ENCODE measurements around the gene PADI1. TPM values are rescaled to one million over a fixed set of nuclear protein-coding genes. Genes with fewer than 3 reads are reported as not detected.

Gene PADI1
- total RNA-seq, 1 donor from 2014 or later = not detected

DNA sequence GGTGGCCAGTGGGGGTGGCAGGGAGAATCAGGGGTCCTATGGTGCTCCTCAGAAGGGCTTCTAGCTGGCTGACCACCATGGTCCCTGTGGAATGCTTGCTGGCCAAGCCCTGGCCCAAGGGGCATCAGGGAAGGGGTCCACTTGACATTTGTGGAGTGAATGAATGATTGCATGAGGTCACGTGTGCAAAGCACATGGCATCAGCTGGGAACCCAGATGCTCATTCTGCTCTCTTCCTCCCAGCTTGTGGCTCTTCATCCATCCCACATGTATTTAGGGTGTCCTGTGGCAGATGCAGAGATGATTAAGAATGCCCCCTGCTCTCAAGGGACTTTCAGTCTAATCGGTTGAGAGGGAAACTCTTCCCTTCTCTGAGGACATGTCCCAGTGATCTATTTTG is 76.0 kb downstream of the PADI1 start:
- TF ChIP-seq, protein P1, sequence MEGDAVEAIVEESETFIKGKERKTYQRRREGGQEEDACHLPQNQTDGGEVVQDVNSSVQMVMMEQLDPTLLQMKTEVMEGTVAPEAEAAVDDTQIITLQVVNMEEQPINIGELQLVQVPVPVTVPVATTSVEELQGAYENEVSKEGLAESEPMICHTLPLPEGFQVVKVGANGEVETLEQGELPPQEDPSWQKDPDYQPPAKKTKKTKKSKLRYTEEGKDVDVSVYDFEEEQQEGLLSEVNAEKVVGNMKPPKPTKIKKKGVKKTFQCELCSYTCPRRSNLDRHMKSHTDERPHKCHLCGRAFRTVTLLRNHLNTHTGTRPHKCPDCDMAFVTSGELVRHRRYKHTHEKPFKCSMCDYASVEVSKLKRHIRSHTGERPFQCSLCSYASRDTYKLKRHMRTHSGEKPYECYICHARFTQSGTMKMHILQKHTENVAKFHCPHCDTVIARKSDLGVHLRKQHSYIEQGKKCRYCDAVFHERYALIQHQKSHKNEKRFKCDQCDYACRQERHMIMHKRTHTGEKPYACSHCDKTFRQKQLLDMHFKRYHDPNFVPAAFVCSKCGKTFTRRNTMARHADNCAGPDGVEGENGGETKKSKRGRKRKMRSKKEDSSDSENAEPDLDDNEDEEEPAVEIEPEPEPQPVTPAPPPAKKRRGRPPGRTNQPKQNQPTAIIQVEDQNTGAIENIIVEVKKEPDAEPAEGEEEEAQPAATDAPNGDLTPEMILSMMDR (IDR thresholded peaks at IDR 0.05) = no peak
- Histone ChIP-seq H3K9me3 (no peaks in the 10 kb centered on the region), H3K36me3 (no peaks in the 10 kb centered on the region), H3K4me3 (no peak overlapping the region), H3K4me1 (no peaks in the 10 kb centered on the region), H3K27ac (no peak overlapping the region), H3K27me3 (no peaks in the 10 kb centered on the region)
- intact Hi-C loops (cut with DNase I) = no loop called here
- DNase-seq (ENCODE audit: low spot score in 2 of 2) = no peak

DNA sequence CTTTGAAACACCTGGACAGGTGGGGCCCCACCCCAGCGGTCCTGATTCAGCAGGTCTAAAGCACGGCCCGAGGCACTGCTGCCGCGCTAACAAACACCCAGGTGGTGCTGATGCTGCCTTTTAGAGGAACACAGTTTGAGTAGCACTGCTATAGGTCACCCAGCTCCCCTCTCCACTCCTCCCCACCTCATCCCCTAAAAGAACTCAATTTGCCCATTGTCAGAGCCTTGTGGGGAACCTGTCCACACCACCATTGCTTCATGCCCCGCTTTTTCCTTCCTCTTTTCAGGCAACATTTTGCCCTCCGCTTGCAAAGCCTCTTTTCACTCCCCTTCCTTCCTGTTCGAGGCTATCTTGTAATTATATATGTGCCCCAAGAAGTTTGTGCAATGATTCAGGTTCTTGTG is 76.8 kb downstream of the PADI1 start:
- Histone ChIP-seq H3K9me3 (no peaks in the 10 kb centered on the region), H3K4me1 (no peaks in the 10 kb centered on the region), H3K27ac (no peak overlapping the region), H3K27me3 (no peaks in the 10 kb centered on the region), H3K4me3 (no peak overlapping the region), H3K36me3 (no peaks in the 10 kb centered on the region)
- no peak for DNase-seq (ENCODE audit: low spot score in 2 of 2)
- intact Hi-C loops (cut with DNase I) = no loop called here
- TF ChIP-seq, protein P1 (IDR thresholded peaks at IDR 0.05) = no peak

DNA sequence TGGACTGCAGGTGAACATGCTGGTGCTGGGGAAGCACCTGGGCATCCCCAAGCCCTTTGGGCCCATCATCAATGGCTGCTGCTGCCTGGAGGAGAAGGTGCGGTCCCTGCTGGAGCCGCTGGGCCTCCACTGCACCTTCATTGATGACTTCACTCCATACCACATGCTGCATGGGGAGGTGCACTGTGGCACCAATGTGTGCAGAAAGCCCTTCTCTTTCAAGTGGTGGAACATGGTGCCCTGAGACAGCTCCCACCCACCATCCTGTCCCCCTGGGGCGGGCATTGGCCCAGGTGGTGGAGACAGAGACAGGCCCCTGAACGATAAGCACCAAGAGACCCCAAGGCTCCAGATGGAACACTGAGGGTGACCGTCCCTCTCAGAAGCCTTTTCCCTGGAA is 77.9 kb downstream of the PADI1 start:
- DNase-seq (ENCODE audit: low spot score in 2 of 2) = no peak
- H3K4me1 ChIP-seq = no peaks in the 10 kb centered on the region
- no peaks in the 10 kb centered on the region for H3K36me3 ChIP-seq
- intact Hi-C loops (cut with DNase I) = no loop called here
- no peak overlapping the region for H3K4me3 ChIP-seq
- no peak overlapping the region for H3K27ac ChIP-seq
- H3K9me3 ChIP-seq = no peaks in the 10 kb centered on the region
- TF ChIP-seq, protein P1 (IDR thresholded peaks at IDR 0.05) = no peak
- no peaks in the 10 kb centered on the region for H3K27me3 ChIP-seq

DNA sequence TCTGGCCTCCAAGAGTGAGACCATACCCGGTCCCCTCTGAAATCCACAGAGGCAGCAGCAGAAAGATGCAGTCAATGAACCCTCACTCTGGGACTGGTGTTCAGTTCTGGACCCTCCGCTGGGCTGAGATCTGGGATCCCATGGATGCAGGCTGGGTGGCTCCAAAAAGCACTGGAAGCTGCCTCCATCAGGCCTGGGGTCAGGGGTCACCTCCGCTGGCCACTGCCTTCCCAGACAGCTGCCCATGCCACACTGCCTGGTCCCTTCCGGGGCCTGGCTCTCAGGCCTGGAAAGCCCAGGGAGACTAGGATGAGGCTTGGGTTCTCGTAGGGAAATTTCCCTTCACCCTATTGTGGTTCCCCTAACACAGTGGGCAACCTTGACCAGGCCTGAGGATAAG is 81.7 kb downstream of the PADI1 start:
- TF ChIP-seq, protein P1 (IDR thresholded peaks at IDR 0.05) = no peak
- Histone ChIP-seq H3K36me3 (no peaks in the 10 kb centered on the region), H3K27ac (no peak overlapping the region), H3K9me3 (no peaks in the 10 kb centered on the region), H3K4me1 (no peaks in the 10 kb centered on the region), H3K27me3 (no peaks in the 10 kb centered on the region), H3K4me3 (no peak overlapping the region)
- no peak for DNase-seq (ENCODE audit: low spot score in 2 of 2)
- intact Hi-C loops (cut with DNase I) = no loop called here

DNA sequence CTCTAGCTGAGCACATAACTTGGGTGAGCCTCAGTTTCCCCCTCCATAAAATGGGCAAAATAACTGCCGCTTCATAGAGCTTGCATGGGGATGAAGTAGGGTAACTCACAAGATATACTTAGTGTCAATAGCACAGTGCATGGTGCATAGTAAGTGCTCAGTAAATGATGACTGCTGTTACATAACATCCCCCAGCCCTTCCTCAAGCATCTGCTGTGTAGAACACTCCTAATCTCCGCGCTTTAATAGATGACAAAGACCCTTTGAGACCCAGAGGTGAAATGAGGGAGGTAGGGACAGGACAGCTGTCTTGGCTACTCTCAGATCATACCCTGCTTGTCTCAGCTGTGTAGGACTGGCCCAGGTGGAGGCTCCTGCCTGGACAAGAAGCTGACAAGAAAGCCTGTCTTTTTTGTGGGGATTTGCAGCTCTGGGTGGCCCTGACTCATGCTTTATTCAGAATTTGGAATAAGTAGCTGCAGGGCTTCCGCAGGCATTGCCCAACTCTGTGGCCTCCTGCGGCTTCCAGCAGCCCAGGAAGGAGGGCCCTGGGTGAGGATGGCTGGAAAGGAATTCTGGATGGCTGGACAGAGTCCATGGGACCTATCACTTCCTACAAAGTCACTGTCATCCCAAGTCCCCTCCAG is 82.3 kb downstream of the PADI1 start:
- H3K36me3 ChIP-seq = no peaks in the 10 kb centered on the region
- intact Hi-C loops (cut with DNase I) = no loop called here
- H3K27me3 ChIP-seq = no peaks in the 10 kb centered on the region
- TF ChIP-seq, protein P1 (IDR thresholded peaks at IDR 0.05) = no peak
- no peak overlapping the region for H3K27ac ChIP-seq
- DNase-seq (ENCODE audit: low spot score in 2 of 2) = no peak
- H3K4me3 ChIP-seq = no peak overlapping the region
- no peaks in the 10 kb centered on the region for H3K9me3 ChIP-seq
- no peaks in the 10 kb centered on the region for H3K4me1 ChIP-seq

DNA sequence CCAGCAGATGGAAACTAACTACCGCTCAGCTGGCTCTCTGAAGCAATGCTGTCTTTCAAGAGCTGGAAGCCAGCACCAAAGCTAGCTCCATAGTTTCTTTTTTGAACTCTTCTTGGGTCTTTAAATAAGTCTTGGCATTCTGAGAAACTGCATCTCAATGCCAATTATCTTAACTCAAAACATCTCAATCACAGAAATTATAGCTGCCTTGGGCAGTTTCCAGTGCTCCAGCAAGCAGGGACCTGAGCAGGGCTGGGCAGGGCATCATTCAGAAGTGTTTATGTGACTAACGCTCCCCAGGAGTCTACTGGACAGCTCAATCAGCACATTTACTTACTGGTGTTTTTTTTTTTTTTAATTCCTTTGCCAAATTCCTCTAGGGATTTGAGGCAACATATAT is 84.8 kb downstream of the PADI1 start:
- Histone ChIP-seq H3K4me1 (no peaks in the 10 kb centered on the region), H3K9me3 (no peaks in the 10 kb centered on the region), H3K27me3 (no peaks in the 10 kb centered on the region), H3K36me3 (no peaks in the 10 kb centered on the region), H3K27ac (no peak overlapping the region), H3K4me3 (no peak overlapping the region)
- TF ChIP-seq, protein P1 (IDR thresholded peaks at IDR 0.05) = no peak
- DNase-seq (ENCODE audit: low spot score in 2 of 2) = no peak
- intact Hi-C loops (cut with DNase I) = no loop called here
